ENCODE results near the gene CCDC149.

DNA sequence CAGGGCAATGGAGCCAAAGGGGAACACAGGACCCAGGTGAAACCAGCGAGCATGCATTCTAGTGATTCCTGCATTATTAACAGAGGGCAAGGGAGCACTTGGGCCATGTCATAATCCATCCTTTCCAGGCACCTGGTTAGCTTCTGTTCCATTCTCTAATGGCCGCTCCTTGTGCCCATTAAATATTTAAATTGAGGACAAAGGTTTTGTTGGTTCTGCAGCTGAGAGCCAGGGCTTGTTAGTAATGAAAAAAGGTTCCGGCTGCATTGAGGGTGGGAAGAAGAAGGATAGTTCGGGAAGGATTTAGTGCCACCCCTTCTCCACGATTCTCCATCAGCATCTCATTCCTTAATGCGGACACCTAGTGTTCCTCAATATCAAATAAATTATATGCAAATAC, 103.9 kb downstream of the CCDC149 start:
- TF ChIP-seq CTCF (IDR thresholded peaks at IDR 0.05; ENCODE audit: borderline replicate concordance, extremely low read depth, low read length, poor library complexity, severe bottlenecking) = no peak
- TF ChIP-seq EZH2 (IDR thresholded peaks at IDR 0.05; ENCODE audit: borderline replicate concordance, low read depth, low read length, severe bottlenecking) = no peak

Data from DND-41 (cell line).